Measurements from ENCODE around the gene GREB1.

The GREB1 gene

DNA sequence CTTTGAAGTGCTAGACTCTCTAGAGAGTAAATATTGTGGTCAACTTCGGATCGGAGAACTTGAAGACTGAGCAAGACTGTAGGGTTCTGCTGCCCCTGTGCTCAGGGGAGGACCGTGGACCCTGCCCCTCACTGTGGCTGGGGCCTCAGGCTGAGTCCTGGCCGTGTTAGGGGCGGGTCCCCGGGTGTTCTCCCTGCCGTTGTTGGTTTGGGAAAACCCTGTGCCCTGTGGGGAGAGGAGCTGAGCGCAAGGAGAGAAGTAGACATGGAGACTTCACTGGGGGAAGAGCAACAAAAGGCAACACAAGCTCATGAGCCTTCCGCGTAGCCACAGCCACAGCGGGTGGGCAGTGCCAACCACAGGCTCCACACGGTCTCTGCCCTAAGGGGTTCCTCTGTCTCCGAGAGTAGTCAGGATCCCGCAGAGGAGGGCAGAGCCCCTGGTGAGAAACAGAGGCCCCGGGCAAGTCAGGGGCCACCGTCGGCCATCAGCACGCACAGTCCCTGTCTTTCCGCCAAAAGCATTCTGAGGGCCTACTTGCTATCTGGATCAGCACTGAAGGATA lies 83.1 kb downstream of the GREB1 start:
- no peak for DNase-seq (ENCODE audit: low read depth)
- TF ChIP-seq, protein P1, sequence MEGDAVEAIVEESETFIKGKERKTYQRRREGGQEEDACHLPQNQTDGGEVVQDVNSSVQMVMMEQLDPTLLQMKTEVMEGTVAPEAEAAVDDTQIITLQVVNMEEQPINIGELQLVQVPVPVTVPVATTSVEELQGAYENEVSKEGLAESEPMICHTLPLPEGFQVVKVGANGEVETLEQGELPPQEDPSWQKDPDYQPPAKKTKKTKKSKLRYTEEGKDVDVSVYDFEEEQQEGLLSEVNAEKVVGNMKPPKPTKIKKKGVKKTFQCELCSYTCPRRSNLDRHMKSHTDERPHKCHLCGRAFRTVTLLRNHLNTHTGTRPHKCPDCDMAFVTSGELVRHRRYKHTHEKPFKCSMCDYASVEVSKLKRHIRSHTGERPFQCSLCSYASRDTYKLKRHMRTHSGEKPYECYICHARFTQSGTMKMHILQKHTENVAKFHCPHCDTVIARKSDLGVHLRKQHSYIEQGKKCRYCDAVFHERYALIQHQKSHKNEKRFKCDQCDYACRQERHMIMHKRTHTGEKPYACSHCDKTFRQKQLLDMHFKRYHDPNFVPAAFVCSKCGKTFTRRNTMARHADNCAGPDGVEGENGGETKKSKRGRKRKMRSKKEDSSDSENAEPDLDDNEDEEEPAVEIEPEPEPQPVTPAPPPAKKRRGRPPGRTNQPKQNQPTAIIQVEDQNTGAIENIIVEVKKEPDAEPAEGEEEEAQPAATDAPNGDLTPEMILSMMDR (IDR thresholded peaks at IDR 0.05; ENCODE audit: insufficient read depth, low read depth, low read length, missing control alignments): no peak
- H3K4me3 ChIP-seq (ENCODE audit: low read length): no peak overlapping the region

DNA sequence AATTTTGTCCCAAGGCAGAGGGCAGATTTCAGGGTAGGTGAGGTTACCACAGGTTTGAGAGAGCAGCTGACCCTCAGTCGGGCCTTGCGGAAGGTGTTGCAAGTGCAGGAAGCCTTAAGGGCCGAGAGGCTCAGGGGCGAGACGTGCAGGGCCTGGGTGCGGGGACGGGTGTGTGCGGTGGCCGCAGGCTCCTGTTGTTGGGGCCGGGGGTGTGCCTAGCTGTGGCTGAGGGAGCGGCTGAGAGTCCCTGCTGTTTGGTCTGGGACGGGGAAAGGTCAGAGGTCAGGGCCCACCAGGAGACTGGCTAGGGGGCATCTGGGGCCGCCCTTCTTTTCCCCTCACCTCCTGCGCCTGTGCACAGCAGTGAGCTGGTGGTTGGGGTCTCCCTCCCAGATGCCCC lies 83.7 kb downstream of the GREB1 start:
- TF ChIP-seq, protein P1 (IDR thresholded peaks at IDR 0.05; ENCODE audit: insufficient read depth, low read depth, low read length, missing control alignments): no peak
- DNase-seq (ENCODE audit: low read depth): no peak
- no peak overlapping the region for H3K4me3 ChIP-seq (ENCODE audit: low read length)

DNA sequence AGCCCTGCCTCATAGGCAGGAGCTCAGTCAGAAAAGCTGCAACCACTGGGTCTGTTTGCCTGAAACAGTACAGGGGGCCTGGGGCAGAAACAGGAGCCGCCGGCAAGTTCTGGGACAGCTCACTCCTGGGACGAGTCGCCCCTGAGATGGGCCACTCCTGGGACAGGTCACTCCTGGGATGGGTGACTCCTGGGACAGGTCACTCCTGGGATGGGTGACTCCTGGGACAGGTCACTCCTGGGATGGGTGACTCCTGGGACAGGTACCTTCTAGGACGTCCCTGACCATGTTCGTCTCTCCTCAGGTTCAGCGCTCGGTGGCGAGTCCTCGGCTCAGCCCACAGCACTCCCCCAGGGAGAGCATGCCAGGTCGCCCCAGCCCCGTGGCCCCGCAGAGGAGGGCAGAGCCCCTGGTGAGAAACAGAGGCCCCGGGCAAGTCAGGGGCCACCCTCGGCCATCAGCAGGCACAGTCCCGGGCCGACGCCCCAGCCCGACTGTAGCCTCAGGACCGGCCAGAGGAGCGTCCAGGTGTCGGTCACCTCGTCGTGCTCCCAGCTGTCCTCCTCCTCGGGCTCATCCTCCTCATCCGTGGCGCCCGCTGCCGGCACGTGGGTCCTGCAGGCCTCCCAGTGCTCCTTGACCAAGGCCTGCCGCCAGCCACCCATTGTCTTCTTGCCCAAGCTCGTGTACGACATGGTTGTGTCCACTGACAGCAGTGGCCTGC lies 84.3 kb downstream of the GREB1 start:
- no peak for DNase-seq (ENCODE audit: low read depth)
- H3K4me3 ChIP-seq (ENCODE audit: low read length): no peak overlapping the region
- TF ChIP-seq, protein P1 (IDR thresholded peaks at IDR 0.05; ENCODE audit: insufficient read depth, low read depth, low read length, missing control alignments): no peak

DNA sequence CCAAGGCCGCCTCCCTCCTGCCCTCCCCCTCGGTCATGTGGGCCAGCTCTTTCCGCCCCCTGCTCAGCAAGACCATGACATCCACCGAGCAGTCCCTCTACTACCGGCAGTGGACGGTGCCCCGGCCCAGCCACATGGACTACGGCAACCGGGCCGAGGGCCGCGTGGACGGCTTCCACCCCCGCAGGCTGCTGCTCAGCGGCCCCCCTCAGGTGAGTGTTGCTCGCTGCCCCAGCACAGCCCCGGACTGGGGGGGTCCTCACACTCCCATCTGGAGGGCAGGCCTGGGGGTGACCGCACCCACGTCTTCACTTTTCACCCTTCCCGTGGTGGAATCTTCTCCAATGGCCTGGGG lies 84.8 kb downstream of the GREB1 start:
- TF ChIP-seq, protein P1 (IDR thresholded peaks at IDR 0.05; ENCODE audit: insufficient read depth, low read depth, low read length, missing control alignments): no peak
- no peak for DNase-seq (ENCODE audit: low read depth)
- H3K4me3 ChIP-seq (ENCODE audit: low read length): no peak overlapping the region

DNA sequence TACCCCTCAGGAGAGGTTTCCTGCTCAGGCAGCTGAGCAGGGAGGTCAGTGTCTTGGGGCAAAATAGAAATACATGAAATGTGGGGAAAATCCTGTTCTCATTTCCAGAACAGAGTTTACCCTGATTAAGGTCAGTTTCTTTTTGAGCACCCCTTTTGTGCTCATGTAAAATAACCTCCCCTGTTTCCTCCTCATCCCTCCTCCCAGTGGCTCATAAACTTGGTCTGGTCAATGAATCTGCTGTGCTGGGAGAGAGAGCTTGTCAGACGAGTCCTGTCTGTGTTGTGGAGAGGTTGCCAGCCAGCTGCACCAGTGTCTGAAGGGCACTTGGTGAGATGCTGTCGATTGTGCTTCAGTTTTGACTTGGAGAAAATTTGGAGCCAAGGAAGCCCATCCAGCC lies 87.6 kb downstream of the GREB1 start:
- DNase-seq (ENCODE audit: low read depth): no peak

DNA sequence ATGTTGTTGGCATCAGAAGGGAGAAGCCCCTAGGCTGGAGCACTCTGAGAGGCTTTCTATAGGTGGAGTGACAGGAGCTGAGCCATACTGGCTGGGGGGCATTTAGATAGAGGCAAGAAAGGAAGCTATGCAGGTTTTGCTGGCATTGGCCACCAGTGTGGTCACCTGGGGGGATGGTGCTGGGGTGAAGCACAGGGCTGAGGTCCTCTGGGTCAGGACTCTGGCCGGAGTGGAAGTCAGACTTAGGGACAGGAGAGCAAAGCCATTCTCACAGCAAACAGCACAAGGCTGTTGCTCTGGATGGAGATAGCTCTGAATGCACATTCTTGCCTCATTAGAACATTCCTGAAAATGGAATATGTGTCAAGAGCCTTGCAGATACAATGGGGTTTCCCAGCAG lies 88.8 kb downstream of the GREB1 start:
- TF ChIP-seq, protein P1 (IDR thresholded peaks at IDR 0.05; ENCODE audit: insufficient read depth, low read depth, low read length, missing control alignments): no peak
- DNase-seq (ENCODE audit: low read depth): no peak
- no peak overlapping the region for H3K4me3 ChIP-seq (ENCODE audit: low read length)

More for the DNA sequence above, 87.6 kb downstream of the GREB1 start:
- H3K4me3 ChIP-seq (ENCODE audit: low read length): no peak overlapping the region
- TF ChIP-seq, protein P1 (IDR thresholded peaks at IDR 0.05; ENCODE audit: insufficient read depth, low read depth, low read length, missing control alignments): no peak

DNA sequence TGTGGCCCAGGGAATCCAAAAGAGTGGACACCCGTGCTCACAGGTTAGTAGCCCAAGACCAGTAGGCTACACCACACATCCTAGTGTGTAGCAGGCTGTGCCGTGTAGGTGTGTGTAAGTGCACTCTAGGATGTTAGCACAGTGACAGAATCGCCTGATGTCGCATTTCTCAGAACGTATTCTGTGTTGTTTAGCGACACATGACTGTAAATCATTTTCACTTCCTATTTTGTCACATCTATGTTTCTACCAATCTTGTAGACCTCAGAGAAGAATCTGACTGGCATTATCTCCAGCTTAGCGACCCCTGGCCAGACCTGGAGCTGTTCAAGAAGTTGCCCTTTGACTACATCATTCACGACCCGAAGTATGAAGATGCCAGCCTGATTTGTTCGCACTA lies 91.0 kb downstream of the GREB1 start:
- no peak for DNase-seq (ENCODE audit: low read depth)
- H3K4me3 ChIP-seq (ENCODE audit: low read length): no peak overlapping the region
- TF ChIP-seq, protein P1 (IDR thresholded peaks at IDR 0.05; ENCODE audit: insufficient read depth, low read depth, low read length, missing control alignments): no peak
